B cell (primary cell): Measurements from ENCODE around the gene ALKBH3. TPM values are rescaled to one million over a fixed set of nuclear protein-coding genes. Genes with fewer than 3 reads are reported as not detected.

ENCODE experiments used
- ATAC-seq: fragments of 200-7000 bp; cut with Tn5 transposase; one replicate; pipeline ENCODE4 v1.10.0; 2021; ENCODE audit warnings: low read depth, mild to moderate bottlenecking, moderate number of reproducible peaks, moderate library complexity
- CTCF ChIA-PET: fragments of 350-600 bp; sonication (Branson Sonifier 250); formaldehyde crosslinking; loops from one replicate; lab custom pipeline; 2021; ENCODE audit warnings: antibody characterized with exemption, inconsistent platforms; lab: Charles Lee
- POLR2A ChIA-PET: fragments of 350-600 bp; sonication (Branson Sonifier 250); formaldehyde crosslinking; loops from one replicate; lab custom pipeline; 2021; ENCODE audit warnings: antibody characterized with exemption; lab: Charles Lee
- DNase-seq: peaks from one replicate; pipeline ENCODE4 v3.0.0; 2013
- H2AFZ ChIP-seq: 2 replicates; pipeline ENCODE4 v1.6.1; 2012; ENCODE audit warnings: mild to moderate bottlenecking, low read depth, low read length; ENCODE audit not compliant: insufficient read depth, poor library complexity, severe bottlenecking
- H3K27ac ChIP-seq, 2 donors: 1 replicate in 1 of 2; 2 replicates in 1 of 2; pipeline ENCODE4 v1.5.1; 2012 to 2013; ENCODE audit warnings: low read length in 2 of 2, mild to moderate bottlenecking in 2 of 2, moderate library complexity in 1 of 2
- H3K27me3 ChIP-seq, 4 experiments: fragments of 200-600 bp in 1 of 4; sonication (generic) in 1 of 4; replicated peaks in 1 of 4; 1 replicate in 2 of 4; 2 replicates in 2 of 4; pipeline versions ENCODE4 v1.6.1 to v1.7.0; 2013 to 2016; ENCODE audit warnings: low read length in 3 of 4, mild to moderate bottlenecking in 2 of 4, mixed read lengths in 1 of 4, moderate library complexity in 1 of 4; ENCODE audit not compliant: insufficient read depth in 4 of 4, control insufficient read depth in 3 of 4; ENCODE audit errors: control extremely low read depth in 1 of 4
- H3K36me3 ChIP-seq, 2 experiments: replicated peaks in 1 of 2; 1 replicate in 1 of 2; 2 replicates in 1 of 2; pipeline versions ENCODE4 v1.6.1 to v1.7.1; 2013; ENCODE audit warnings: low read length in 1 of 2; ENCODE audit not compliant: insufficient read depth in 2 of 2, control insufficient read depth in 1 of 2; ENCODE audit errors: control extremely low read depth in 1 of 2, extremely low read depth in 1 of 2
- H3K4me1 ChIP-seq, 2 donors: fragments of 200-600 bp in 1 of 2; sonication (generic) in 1 of 2; 1 replicate in 1 of 2; 2 replicates in 1 of 2; pipeline versions ENCODE4 v1.5.1 to v1.6.1; 2013 to 2017; ENCODE audit warnings: low read length in 2 of 2; ENCODE audit not compliant: control insufficient read depth in 2 of 2, insufficient read depth in 2 of 2
- H3K4me2 ChIP-seq: replicated peaks from 2 replicates; pipeline ENCODE3; 2012; ENCODE audit warnings: mild to moderate bottlenecking, low read depth, low read length; ENCODE audit not compliant: poor library complexity, severe bottlenecking
- H3K4me3 ChIP-seq, 5 experiments: fragments of 200-600 bp in 1 of 5; sonication (generic) in 1 of 5; 1 replicate in 3 of 5; 2 replicates in 2 of 5; pipeline versions ENCODE4 v1.5.1 to v1.7.0; 2011 to 2016; ENCODE audit warnings: low read length in 4 of 5, mild to moderate bottlenecking in 4 of 5, low read depth in 2 of 5, control low read depth in 1 of 5, moderate library complexity in 1 of 5; ENCODE audit not compliant: insufficient read depth in 1 of 5; ENCODE audit errors: control extremely low read depth in 1 of 5, extremely low read depth in 1 of 5
- H3K79me2 ChIP-seq: fragments of 200-600 bp; sonication (generic); one replicate; pipeline ENCODE4 v1.6.0; 2016; ENCODE audit warnings: low read length; ENCODE audit not compliant: control insufficient read depth, insufficient read depth
- H3K9ac ChIP-seq: fragments of 200-600 bp; sonication (generic); 2 replicates; pipeline ENCODE4 v1.6.1; 2017; ENCODE audit warnings: mild to moderate bottlenecking, low read length, moderate library complexity
- H3K9me3 ChIP-seq, 3 donors: one replicate each; pipeline versions ENCODE4 v1.6.1 to v1.7.1; 2013; ENCODE audit warnings: low read length in 2 of 3; ENCODE audit not compliant: control insufficient read depth in 2 of 3, insufficient read depth in 1 of 3; ENCODE audit errors: control extremely low read depth in 1 of 3
- H4K20me1 ChIP-seq: 2 replicates; pipeline ENCODE4 v1.6.0; 2012; ENCODE audit warnings: mild to moderate bottlenecking, low read length; ENCODE audit not compliant: insufficient read depth, control insufficient read depth, poor library complexity, severe bottlenecking
- H3K27ac Mint-ChIP-seq: one replicate; pipeline ENCODE4 v1.8.0; 2021; ENCODE audit warnings: mixed read lengths
- H3K27me3 Mint-ChIP-seq: one replicate; pipeline ENCODE4 v1.8.0; 2021; ENCODE audit warnings: mixed read lengths
- H3K4me1 Mint-ChIP-seq: one replicate; pipeline ENCODE4 v1.8.0; 2021; ENCODE audit warnings: mixed read lengths
- H3K4me3 Mint-ChIP-seq: one replicate; pipeline ENCODE4 v1.8.0; 2021; ENCODE audit warnings: mixed read lengths
- H3K9me3 Mint-ChIP-seq: one replicate; pipeline ENCODE4 v1.8.0; 2022; ENCODE audit warnings: mixed read lengths; ENCODE audit not compliant: insufficient read depth
- CTCF ChIP-seq: fragments of 200-600 bp; IDR thresholded peaks from one replicate; pipeline ENCODE4 v1.8.0; 2022; ENCODE audit warnings: antibody characterized with exemption, mild to moderate bottlenecking
- EZH2 ChIP-seq: IDR thresholded peaks from 2 replicates; pipeline ENCODE4 v1.6.1; 2012; ENCODE audit warnings: borderline replicate concordance, low read depth, mild to moderate bottlenecking, moderate library complexity, low read length; ENCODE audit not compliant: insufficient read depth, poor library complexity, severe bottlenecking
- WGBS: methylation state at CpG from one replicate; pipeline ENCODE4 v1.1.5; 2013; ENCODE audit warnings: missing lambda C conversion rate; ENCODE audit not compliant: insufficient coverage; 5-methylcytosine and 5-hydroxymethylcytosine counted together
- intact Hi-C: fragments of 100-400 bp; cut with micrococcal nuclease; formaldehyde crosslinking; loops from one replicate; pipeline ENCODE4 v1.10.0; 2022
- polyA plus RNA-seq: library from polyadenylated mRNA; depleted of rRNA; stranded (reverse); fragments of >200 nt; gene quantifications from 2 replicates; pipeline ENCODE4 v1.2.3, GENCODE V29; 2012
- total RNA-seq, 2 donors: library from RNA; stranded (reverse); fragments of 120-200 nt in 1 of 2; gene quantifications; 1 replicate in 1 of 2; 2 replicates in 1 of 2; pipeline versions ENCODE4 v1.2.3 to v1.2.4, GENCODE V29; 2013 to 2022

The ALKBH3 gene
- total and polyA plus RNA-seq, 2 donors (not counting 1 experiment from before 2014, with no cell fraction given): 22.3 to 26.7 TPM

GRCh38 chr11:43923406-43924111 is 42.9 kb downstream of the ALKBH3 start:
- Histone ChIP-seq H3K27ac (no peak overlapping the region), H3K79me2 (no peaks in the 10 kb centered on the region), H3K9me3 (no peaks in the 10 kb centered on the region), H3K4me2 (no peak overlapping the region), H3K36me3 (peaks cover 0 to 31% of the 10 kb centered on the region in 2 experiments), H3K4me1 (no peaks in the 10 kb centered on the region), H2AFZ (no peak overlapping the region), H4K20me1 (no peaks in the 10 kb centered on the region), H3K9ac (no peak overlapping the region), H3K27me3 (no peaks in the 10 kb centered on the region), H3K4me3 (no peak overlapping the region)
- DNase-seq (no peak), ATAC-seq (no peak)
- POLR2A ChIA-PET: no interaction called here
- TF ChIP-seq CTCF (no peak), EZH2 (no peak)
- CTCF ChIA-PET: interaction anchor here (0.5 kb wide), 1 partner anchor 171 kb away, joined by 3 read pairs; no protein-coding TSS in a partner anchor
- H3K27me3 Mint-ChIP-seq: no peaks in the 10 kb centered on the region
- H3K4me1 Mint-ChIP-seq: no peaks in the 10 kb centered on the region
- H3K4me3 Mint-ChIP-seq: no peak overlapping the region
- 100% methylated on average over 5 of the region's 8 CpGs for WGBS
- intact Hi-C loops: no loop called here
- no peak overlapping the region for H3K27ac Mint-ChIP-seq
- H3K9me3 Mint-ChIP-seq: no peaks in the 10 kb centered on the region

- DNase-seq (no peak), ATAC-seq (no peak)
- H3K4me2 ChIP-seq: no peak overlapping the region
- WGBS: 96% methylated on average over 27 of the region's 27 CpGs
- ChIA-PET POLR2A (no interaction called here), CTCF (interaction anchor here (0.5 kb wide), 1 partner anchor 170 kb away, joined by 3 read pairs; no protein-coding TSS in a partner anchor)
- H3K4me1 ChIP-seq: no peaks in the 10 kb centered on the region
- TF ChIP-seq CTCF (no peak), EZH2 (no peak)
- Mint-ChIP-seq H3K27ac (no peak overlapping the region), H3K27me3 (no peaks in the 10 kb centered on the region), H3K4me1 (no peaks in the 10 kb centered on the region), H3K9me3 (no peaks in the 10 kb centered on the region), H3K4me3 (no peak overlapping the region)
- no peaks in the 10 kb centered on the region for H3K27me3 ChIP-seq
- no peaks in the 10 kb centered on the region for H3K9me3 ChIP-seq
- H3K36me3 ChIP-seq: peaks cover 0 to 24% of the 10 kb centered on the region in 2 experiments
- no peak overlapping the region for H3K4me3 ChIP-seq
- intact Hi-C loops: no loop called here
- H3K9ac ChIP-seq: no peak overlapping the region
- no peaks in the 10 kb centered on the region for H4K20me1 ChIP-seq
- H3K79me2 ChIP-seq: no peaks in the 10 kb centered on the region
- no peak overlapping the region for H2AFZ ChIP-seq
- H3K27ac ChIP-seq: no peak overlapping the region
Measured at GRCh38 chr11:43924112-43924855, 43.7 kb downstream of the ALKBH3 start.
